Activated naive CD4-positive, alpha-beta T cell treated with anti-CD3 and anti-CD28 coated beads for 36 hours (primary cell): ENCODE results near the gene GSG1L2. TPM values are rescaled to one million over a fixed set of nuclear protein-coding genes. Genes with fewer than 3 reads are reported as not detected.

Experiments
- CTCF ChIA-PET: fragments of 350-600 bp; sonication (Branson Sonifier 250); formaldehyde crosslinking; loops from one replicate; lab custom pipeline; 2021; ENCODE audit warnings: antibody characterized with exemption; lab: Charles Lee
- DNase-seq: peaks from one replicate; pipeline ENCODE4 v3.0.0-alpha.2; 2020
- H3K27ac Mint-ChIP-seq: one replicate; pipeline ENCODE4 v1.8.0; 2021; ENCODE audit warnings: mild to moderate bottlenecking, mixed read lengths
- H3K27me3 Mint-ChIP-seq: one replicate; pipeline ENCODE4 v1.8.0; 2021; ENCODE audit warnings: low read depth, mixed read lengths
- H3K36me3 Mint-ChIP-seq: one replicate; pipeline ENCODE4 v1.8.0; 2021; ENCODE audit warnings: low read depth, mixed read lengths
- H3K4me1 Mint-ChIP-seq: one replicate; pipeline ENCODE4 v1.8.0; 2021; ENCODE audit warnings: low read depth, mixed read lengths
- H3K4me3 Mint-ChIP-seq: one replicate; pipeline ENCODE4 v1.8.0; 2021; ENCODE audit warnings: mild to moderate bottlenecking, moderate library complexity, mixed read lengths
- H3K9me3 Mint-ChIP-seq: one replicate; pipeline ENCODE4 v1.8.0; 2021; ENCODE audit warnings: mixed read lengths
- intact Hi-C: fragments of 100-400 bp; cut with micrococcal nuclease; formaldehyde crosslinking; loops from one replicate; pipeline ENCODE4 v1.15.1; 2023
- total RNA-seq, 2 experiments: library from RNA; stranded (reverse); gene quantifications; one replicate each; pipeline ENCODE4 v1.2.3, GENCODE V29; 2021

GSG1L2 gene
- total RNA-seq, 2 experiments from 2014 or later = not detected

GRCh38 chr17:9842057-9842758 is 20.3 kb upstream of the GSG1L2 start:
- H3K27ac Mint-ChIP-seq = no peak overlapping the region
- no peaks in the 10 kb centered on the region for H3K9me3 Mint-ChIP-seq
- CTCF ChIA-PET = no interaction called here
- DNase-seq = no peak
- H3K27me3 Mint-ChIP-seq = peaks cover 2% of the 10 kb centered on the region
- no peaks in the 10 kb centered on the region for H3K4me1 Mint-ChIP-seq
- intact Hi-C loops = no loop called here
- no peaks in the 10 kb centered on the region for H3K36me3 Mint-ChIP-seq
- H3K4me3 Mint-ChIP-seq = no peak overlapping the region

DNA sequence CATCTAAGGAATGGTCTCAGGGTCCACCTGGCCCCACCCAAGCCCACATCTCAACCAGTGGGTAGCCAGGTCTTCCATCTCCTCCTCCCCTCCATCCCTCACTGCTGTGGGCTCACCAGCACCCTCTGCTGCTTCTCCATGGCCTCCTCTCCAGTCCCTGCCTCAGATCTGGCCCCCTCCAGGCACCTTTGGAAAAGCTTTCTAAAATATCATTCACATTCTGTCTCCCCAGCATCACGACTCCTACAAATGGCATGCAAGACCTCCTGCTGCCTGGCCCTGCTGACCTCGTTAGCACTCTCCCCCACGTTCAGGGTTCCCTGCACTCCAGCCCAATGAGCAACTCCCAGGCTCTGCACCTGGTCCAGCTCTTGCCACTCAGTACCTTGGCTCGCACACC is 17.6 kb upstream of the GSG1L2 start:
- Mint-ChIP-seq H3K36me3 (no peaks in the 10 kb centered on the region), H3K27ac (no peak overlapping the region), H3K9me3 (peaks cover 2% of the 10 kb centered on the region), H3K4me1 (no peaks in the 10 kb centered on the region), H3K4me3 (no peak overlapping the region), H3K27me3 (peaks cover 2% of the 10 kb centered on the region)
- CTCF ChIA-PET = no interaction called here
- intact Hi-C loops = no loop called here
- no peak for DNase-seq

DNA sequence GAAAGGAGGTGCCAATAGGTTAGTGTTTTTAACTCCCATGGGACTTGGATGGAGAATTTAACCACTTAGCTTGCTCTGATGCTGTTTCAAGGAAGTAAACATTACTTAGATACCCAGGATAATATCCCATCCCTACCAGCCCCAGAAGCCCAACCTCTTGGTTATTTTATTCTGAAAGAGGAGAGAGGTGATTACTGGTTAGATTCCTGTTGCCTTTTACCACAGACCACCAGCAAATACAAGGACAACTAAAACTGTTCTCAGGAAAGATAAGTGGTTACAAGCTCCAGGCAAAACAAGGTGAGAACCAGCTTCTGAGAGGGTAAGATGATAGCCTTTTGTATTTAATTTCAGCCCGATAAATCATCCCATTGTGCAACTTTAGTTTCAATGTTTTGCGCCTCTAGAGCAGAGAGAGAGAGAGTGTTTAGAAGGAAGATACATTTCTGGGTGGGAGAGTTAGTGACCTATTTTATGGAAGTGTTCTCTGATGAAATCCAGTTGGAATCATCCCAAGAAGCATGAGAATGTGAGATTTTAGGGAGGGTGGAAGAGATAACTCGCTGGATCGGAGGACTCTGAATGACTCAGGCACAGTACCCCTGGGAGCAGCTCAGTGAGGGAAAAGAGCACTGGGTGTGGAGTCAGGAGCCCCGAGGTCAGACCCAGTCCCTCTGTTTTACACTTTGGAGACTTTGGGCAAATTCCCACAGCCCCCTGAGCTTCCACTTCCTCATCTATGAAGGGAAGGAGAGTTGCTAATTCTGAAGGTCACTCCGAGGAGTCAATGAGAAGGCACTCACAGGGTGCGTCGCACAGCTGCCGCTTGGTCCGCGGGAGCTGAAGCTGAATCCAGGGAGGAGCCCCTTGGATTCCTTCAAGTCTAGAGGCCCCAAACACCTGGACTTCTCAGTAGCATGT is 15.9 kb upstream of the GSG1L2 start:
- no peak for DNase-seq
- CTCF ChIA-PET = interaction anchor here (0.7 kb wide), 1 partner anchor 522 kb away, joined by 3 read pairs; no protein-coding TSS in a partner anchor
- Mint-ChIP-seq H3K36me3 (no peaks in the 10 kb centered on the region), H3K4me3 (no peak overlapping the region), H3K27me3 (peaks cover 2% of the 10 kb centered on the region), H3K27ac (no peak overlapping the region), H3K4me1 (no peaks in the 10 kb centered on the region), H3K9me3 (peaks cover 2% of the 10 kb centered on the region)
- intact Hi-C loops = no loop called here

DNA sequence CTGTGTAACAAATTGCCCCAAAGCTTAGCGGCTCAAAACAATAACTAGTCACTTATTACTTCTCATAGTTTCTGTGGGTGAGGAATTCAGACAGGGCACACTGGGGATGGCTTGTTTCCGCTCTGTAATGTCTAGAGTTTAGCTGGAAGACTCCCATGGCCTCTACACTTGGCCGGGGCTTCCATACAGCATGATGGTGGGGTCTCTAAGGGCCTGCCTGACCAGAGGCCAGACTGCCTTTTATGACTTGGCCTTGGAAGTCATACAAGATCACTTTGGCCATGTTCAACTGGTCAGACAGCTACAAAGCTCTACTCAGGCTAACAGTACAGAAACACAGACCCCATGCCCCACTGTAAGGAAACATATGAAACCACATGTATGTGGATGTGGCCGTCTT is 12.0 kb upstream of the GSG1L2 start:
- intact Hi-C loops = no loop called here
- Mint-ChIP-seq H3K36me3 (no peaks in the 10 kb centered on the region), H3K9me3 (peaks cover 2% of the 10 kb centered on the region), H3K4me1 (no peaks in the 10 kb centered on the region), H3K27me3 (no peaks in the 10 kb centered on the region), H3K27ac (no peak overlapping the region), H3K4me3 (no peak overlapping the region)
- DNase-seq = no peak
- CTCF ChIA-PET = no interaction called here

DNA sequence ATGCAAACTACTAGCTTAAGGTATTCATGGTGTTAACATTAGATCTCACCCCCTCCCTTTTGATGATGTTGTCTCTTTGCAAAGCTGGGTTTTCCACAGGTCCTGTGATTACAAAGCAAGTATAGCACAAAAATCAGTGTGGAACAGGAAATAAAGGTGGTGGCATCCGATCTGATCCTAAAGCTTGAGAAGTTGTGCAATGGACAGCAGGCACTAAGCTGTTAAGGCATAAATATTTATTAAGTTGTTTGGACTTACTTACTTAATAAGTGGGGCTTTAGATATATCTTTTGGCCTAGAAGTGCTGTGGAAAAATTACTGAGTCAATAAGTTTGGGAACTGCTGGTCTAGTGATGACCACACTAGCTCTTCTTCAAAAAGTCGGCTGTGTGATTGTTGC is 8.8 kb upstream of the GSG1L2 start:
- no peak overlapping the region for H3K4me3 Mint-ChIP-seq
- no peak for DNase-seq
- no peaks in the 10 kb centered on the region for H3K4me1 Mint-ChIP-seq
- CTCF ChIA-PET = no interaction called here
- no peaks in the 10 kb centered on the region for H3K27me3 Mint-ChIP-seq
- H3K36me3 Mint-ChIP-seq = no peaks in the 10 kb centered on the region
- intact Hi-C loops = no loop called here
- no peaks in the 10 kb centered on the region for H3K9me3 Mint-ChIP-seq
- no peak overlapping the region for H3K27ac Mint-ChIP-seq

GRCh38 chr17:9829343-9829742 is 7.5 kb upstream of the GSG1L2 start:
- CTCF ChIA-PET = no interaction called here
- H3K9me3 Mint-ChIP-seq = no peaks in the 10 kb centered on the region
- no peak overlapping the region for H3K27ac Mint-ChIP-seq
- no peak overlapping the region for H3K4me3 Mint-ChIP-seq
- no peaks in the 10 kb centered on the region for H3K4me1 Mint-ChIP-seq
- H3K27me3 Mint-ChIP-seq = no peaks in the 10 kb centered on the region
- H3K36me3 Mint-ChIP-seq = no peaks in the 10 kb centered on the region
- no peak for DNase-seq
- intact Hi-C loops = no loop called here

GRCh38 chr17:9828296-9829295 is 6.7 kb upstream of the GSG1L2 start:
- H3K4me3 Mint-ChIP-seq = no peak overlapping the region
- no peaks in the 10 kb centered on the region for H3K9me3 Mint-ChIP-seq
- CTCF ChIA-PET = interaction anchor here (0.6 kb wide), 1 partner anchor 163 kb away, joined by 3 read pairs; no protein-coding TSS in a partner anchor
- intact Hi-C loops = no loop called here
- no peaks in the 10 kb centered on the region for H3K4me1 Mint-ChIP-seq
- H3K27ac Mint-ChIP-seq = no peak overlapping the region
- H3K36me3 Mint-ChIP-seq = no peaks in the 10 kb centered on the region
- H3K27me3 Mint-ChIP-seq = no peaks in the 10 kb centered on the region
- DNase-seq = no peak

- peaks cover 5% of the 10 kb centered on the region for H3K27me3 Mint-ChIP-seq
- peaks cover 2% of the 10 kb centered on the region for H3K9me3 Mint-ChIP-seq
- intact Hi-C loops = no loop called here
- H3K4me1 Mint-ChIP-seq = no peaks in the 10 kb centered on the region
- H3K4me3 Mint-ChIP-seq = no peak within 1 kb of the TSS
- CTCF ChIA-PET = no interaction called here
- no peaks in the 10 kb centered on the region for H3K36me3 Mint-ChIP-seq
- no peak for DNase-seq
- H3K27ac Mint-ChIP-seq = no peak within 1 kb of the TSS
These were observed 3.8 kb upstream of the GSG1L2 start, which contains the start of gene GLP2R for GRCh38 chr17:9825641-9826150. Gene GLP2R, plus strand, starts transcription at chr17:9825924. Its CDS starts 140 bp downstream, at chr17:9826064.

- H3K4me1 Mint-ChIP-seq = no peaks in the 10 kb centered on the region
These were observed 3.0 kb upstream of the GSG1L2 start for GRCh38 chr17:9824797-9825338.

GRCh38 chr17:9824094-9824493 is 2.2 kb upstream of the GSG1L2 start:
- Mint-ChIP-seq H3K4me1 (no peaks in the 10 kb centered on the region), H3K27ac (no peak overlapping the region), H3K27me3 (peaks cover 5% of the 10 kb centered on the region), H3K9me3 (peaks cover 2% of the 10 kb centered on the region), H3K4me3 (no peak overlapping the region), H3K36me3 (no peaks in the 10 kb centered on the region)
- CTCF ChIA-PET = no interaction called here
- no peak for DNase-seq
- intact Hi-C loops = no loop called here

More at GRCh38 chr17:9824797-9825338, 3.0 kb upstream of the GSG1L2 start:
- no peak for DNase-seq
- Mint-ChIP-seq H3K27me3 (peaks cover 5% of the 10 kb centered on the region), H3K4me3 (no peak overlapping the region), H3K36me3 (no peaks in the 10 kb centered on the region), H3K9me3 (peaks cover 2% of the 10 kb centered on the region), H3K27ac (no peak overlapping the region)
- intact Hi-C loops = no loop called here
- CTCF ChIA-PET = no interaction called here

DNA sequence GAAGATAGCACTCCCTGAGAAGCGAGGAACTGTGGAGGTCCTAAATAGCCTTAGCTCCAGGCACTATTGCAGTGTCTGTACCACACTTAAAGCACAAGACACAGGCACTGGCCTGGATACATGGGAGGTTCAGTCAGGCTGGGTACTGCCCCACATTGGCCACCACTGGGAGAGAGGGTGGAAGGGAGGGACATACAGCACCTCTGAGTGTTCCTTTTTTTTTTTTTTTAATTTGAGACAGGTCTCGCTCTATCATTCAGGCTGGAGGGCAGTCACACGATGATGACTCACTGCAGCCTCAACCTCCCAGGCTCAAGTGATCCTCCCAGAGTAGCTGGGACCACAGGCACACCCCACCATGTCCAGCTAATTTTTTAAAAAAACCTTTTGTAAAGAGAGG is 1.4 kb downstream of the GSG1L2 start:
- H3K27ac Mint-ChIP-seq = no peak overlapping the region
- intact Hi-C loops = no loop called here
- H3K27me3 Mint-ChIP-seq = peaks cover 9% of the 10 kb centered on the region
- peaks cover 5% of the 10 kb centered on the region for H3K9me3 Mint-ChIP-seq
- no peaks in the 10 kb centered on the region for H3K4me1 Mint-ChIP-seq
- no peak for DNase-seq
- CTCF ChIA-PET = no interaction called here
- no peak overlapping the region for H3K4me3 Mint-ChIP-seq
- H3K36me3 Mint-ChIP-seq = no peaks in the 10 kb centered on the region
